NB4 (cell line): ENCODE results near the gene ABCB8.

Experiments
- DNase-seq: peaks from one replicate; pipeline ENCODE4 v3.0.0; 2010; ENCODE audit warnings: low read depth
- H3K4me3 ChIP-seq: one replicate; pipeline ENCODE4 v1.5.1; 2011; ENCODE audit warnings: mild to moderate bottlenecking, low read depth, low read length, moderate library complexity
- MYC ChIP-seq: IDR thresholded peaks from 2 replicates; pipeline ENCODE4 v1.6.1; 2011; ENCODE audit warnings: low read depth, low read length
- POLR2A ChIP-seq: IDR thresholded peaks from 2 replicates; pipeline ENCODE4 v1.6.1; 2011; ENCODE audit warnings: mild to moderate bottlenecking; ENCODE audit not compliant: insufficient read length; ENCODE audit errors: extremely low read depth
- TF ChIP-seq, protein P1 (sequence below): IDR thresholded peaks from 2 replicates; pipeline ENCODE4 v1.6.1; 2011; ENCODE audit warnings: low read depth, low read length
- TF ChIP-seq, protein P2 (sequence below): IDR thresholded peaks from one replicate; pipeline ENCODE4 v1.5.1; 2012; ENCODE audit warnings: low read depth, low read length

Gene ABCB8

GRCh38 chr7:151048911-151049463 lies 20.7 kb downstream of the ABCB8 start:
- no peak overlapping the region for H3K4me3 ChIP-seq
- TF ChIP-seq, protein P1, sequence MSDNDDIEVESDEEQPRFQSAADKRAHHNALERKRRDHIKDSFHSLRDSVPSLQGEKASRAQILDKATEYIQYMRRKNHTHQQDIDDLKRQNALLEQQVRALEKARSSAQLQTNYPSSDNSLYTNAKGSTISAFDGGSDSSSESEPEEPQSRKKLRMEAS = no peak
- TF ChIP-seq POLR2A (no peak), MYC (no peak)
- TF ChIP-seq, protein P2, sequence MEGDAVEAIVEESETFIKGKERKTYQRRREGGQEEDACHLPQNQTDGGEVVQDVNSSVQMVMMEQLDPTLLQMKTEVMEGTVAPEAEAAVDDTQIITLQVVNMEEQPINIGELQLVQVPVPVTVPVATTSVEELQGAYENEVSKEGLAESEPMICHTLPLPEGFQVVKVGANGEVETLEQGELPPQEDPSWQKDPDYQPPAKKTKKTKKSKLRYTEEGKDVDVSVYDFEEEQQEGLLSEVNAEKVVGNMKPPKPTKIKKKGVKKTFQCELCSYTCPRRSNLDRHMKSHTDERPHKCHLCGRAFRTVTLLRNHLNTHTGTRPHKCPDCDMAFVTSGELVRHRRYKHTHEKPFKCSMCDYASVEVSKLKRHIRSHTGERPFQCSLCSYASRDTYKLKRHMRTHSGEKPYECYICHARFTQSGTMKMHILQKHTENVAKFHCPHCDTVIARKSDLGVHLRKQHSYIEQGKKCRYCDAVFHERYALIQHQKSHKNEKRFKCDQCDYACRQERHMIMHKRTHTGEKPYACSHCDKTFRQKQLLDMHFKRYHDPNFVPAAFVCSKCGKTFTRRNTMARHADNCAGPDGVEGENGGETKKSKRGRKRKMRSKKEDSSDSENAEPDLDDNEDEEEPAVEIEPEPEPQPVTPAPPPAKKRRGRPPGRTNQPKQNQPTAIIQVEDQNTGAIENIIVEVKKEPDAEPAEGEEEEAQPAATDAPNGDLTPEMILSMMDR = no peak
- no peak for DNase-seq

GRCh38 chr7:151051108-151051507 lies 22.9 kb downstream of the ABCB8 start:
- no peak overlapping the region for H3K4me3 ChIP-seq
- TF ChIP-seq, protein P1 = peak; percentile 93
- TF ChIP-seq, protein P2 = no peak
- no peak for TF ChIP-seq POLR2A
- TF ChIP-seq MYC = peak; percentile 90
- peak; percentile 90 for DNase-seq

GRCh38 chr7:151053096-151053495 lies 24.8 kb downstream of the ABCB8 start:
- no peak overlapping the region for H3K4me3 ChIP-seq
- no peak for TF ChIP-seq MYC
- peak; percentile 80 for DNase-seq

- H3K4me3 ChIP-seq = no peak overlapping the region
- DNase-seq = no peak
- TF ChIP-seq, protein P2 = no peak
- TF ChIP-seq, protein P1 = no peak
- no peak for TF ChIP-seq MYC
Measured at GRCh38 chr7:151053751-151054150, 25.5 kb downstream of the ABCB8 start.

DNA sequence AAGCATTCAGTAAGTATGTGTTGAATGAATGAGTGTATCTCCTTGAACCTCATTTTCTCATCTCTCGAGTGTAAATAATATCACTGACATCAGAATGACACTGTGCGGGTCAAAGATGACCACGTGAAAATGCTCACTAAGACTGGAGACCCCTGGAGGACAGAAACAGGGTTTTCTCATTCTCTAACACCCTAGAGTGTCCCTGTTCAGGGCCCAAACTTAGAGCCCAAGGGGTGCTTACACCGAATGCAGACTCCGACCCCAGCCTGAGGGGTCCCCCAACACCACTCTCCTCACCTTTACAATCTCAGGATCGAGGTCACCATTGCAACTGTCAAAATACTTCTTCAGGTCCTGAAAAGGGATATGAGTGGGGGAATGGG lies 28.0 kb downstream of the ABCB8 start:
- DNase-seq = no peak

DNA sequence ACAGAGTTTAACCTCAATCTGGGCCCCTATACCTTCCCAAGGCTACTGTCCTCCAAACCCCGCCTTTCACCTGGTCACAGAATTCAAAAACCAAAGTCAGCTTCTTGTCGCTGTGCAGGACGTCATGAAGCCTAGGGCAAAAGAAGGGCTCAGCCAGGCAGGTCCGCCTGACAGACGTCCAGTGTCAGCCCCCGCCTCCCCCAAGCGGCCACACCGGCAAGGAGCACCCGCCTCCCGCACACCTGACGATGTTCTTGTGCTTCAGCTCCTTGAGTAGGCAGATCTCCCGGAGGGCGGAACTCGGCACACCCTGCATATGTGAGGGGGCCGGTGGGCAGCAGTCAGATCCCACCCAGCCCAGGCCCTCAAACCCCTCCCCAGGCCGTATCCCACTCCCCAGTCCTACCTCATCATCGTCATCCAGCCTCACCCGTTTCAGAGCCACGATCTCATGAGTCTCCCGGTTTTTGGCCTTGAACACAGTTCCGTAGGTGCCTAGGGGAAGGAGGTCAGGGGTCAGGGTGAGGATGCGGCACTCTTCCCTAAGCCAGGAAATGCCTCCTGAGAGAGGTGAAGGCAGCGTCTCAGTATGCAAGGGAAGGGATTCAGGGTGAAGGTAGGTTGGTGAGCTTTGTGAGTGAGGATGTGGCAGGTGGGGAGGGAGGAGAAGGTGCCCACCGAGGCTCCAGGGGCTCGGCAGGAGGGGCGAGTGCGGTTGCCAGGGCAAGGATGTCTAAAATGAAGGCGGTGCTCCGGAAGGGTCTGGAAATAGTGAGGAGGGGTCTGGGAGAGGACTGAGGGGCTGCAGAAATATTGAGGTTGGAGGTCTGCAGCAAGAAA lies 28.6 kb downstream of the ABCB8 start:
- H3K4me3 ChIP-seq = peak overlapping the region; percentile 89
- no peak for DNase-seq
- no peak for TF ChIP-seq POLR2A
- TF ChIP-seq, protein P2 = no peak
- no peak for TF ChIP-seq MYC
- TF ChIP-seq, protein P1 = no peak

More for the DNA sequence above, 28.0 kb downstream of the ABCB8 start:
- H3K4me3 ChIP-seq = no peak overlapping the region
- no peak for TF ChIP-seq MYC
- TF ChIP-seq, protein P1 = no peak
- no peak for TF ChIP-seq POLR2A
- TF ChIP-seq, protein P2 = no peak
